ENCODE data around the gene TRIB2. TPM values are rescaled to one million over a fixed set of nuclear protein-coding genes. Genes with fewer than 3 reads are reported as not detected.
"Not testable (repeated sequence)": the region's sequence is repeated elsewhere in the genome, so short reads cannot be mapped to it uniquely, and the experiment has no call there.

Gene TRIB2
- total RNA-seq, result 73.6 and 141 TPM in 2 replicates

- peak; percentile 91 for DNase-seq
Measured at GRCh38 chr2:12716282-12717190, at the start of gene TRIB2. TSS of gene TRIB2 (plus strand) at chr2:12716936. CDS start at chr2:12718308, 1,372 bp downstream.

GRCh38 chr2:12669036-12669435 is 47.7 kb upstream of the TRIB2 start:
- no peak for DNase-seq

- no peak for DNase-seq
Measured at GRCh38 chr2:12672711-12673315, 43.9 kb upstream of the TRIB2 start.

GRCh38 chr2:12674644-12675328 is 42.0 kb upstream of the TRIB2 start:
- no peak for DNase-seq

- peak; percentile 71 for DNase-seq
Measured at GRCh38 chr2:12675352-12675795, 41.4 kb upstream of the TRIB2 start.

- DNase-seq, result peak; percentile 78
Measured at GRCh38 chr2:12675801-12676200, 40.9 kb upstream of the TRIB2 start.

- no peak for DNase-seq
Measured at GRCh38 chr2:12676771-12677170, 40.0 kb upstream of the TRIB2 start.

GRCh38 chr2:12678186-12678585 is 38.5 kb upstream of the TRIB2 start:
- DNase-seq, result no peak

GRCh38 chr2:12679550-12680072 is 37.1 kb upstream of the TRIB2 start:
- DNase-seq, result no peak

- not testable (repeated sequence) for DNase-seq
Measured at GRCh38 chr2:12680115-12680514, 36.6 kb upstream of the TRIB2 start.

- no peak for DNase-seq
Measured at GRCh38 chr2:12682017-12682416, 34.7 kb upstream of the TRIB2 start.

- DNase-seq, result no peak
Measured at GRCh38 chr2:12683457-12684100, 33.2 kb upstream of the TRIB2 start.

- no peak for DNase-seq
Measured at GRCh38 chr2:12684471-12684936, 32.2 kb upstream of the TRIB2 start.

GRCh38 chr2:12685145-12685544 is 31.6 kb upstream of the TRIB2 start:
- DNase-seq, result no peak

- no peak for DNase-seq
Measured at GRCh38 chr2:12685956-12686355, 30.8 kb upstream of the TRIB2 start.

- no peak for DNase-seq
Measured at GRCh38 chr2:12686708-12687283, 29.9 kb upstream of the TRIB2 start.

GRCh38 chr2:12688091-12688490 is 28.6 kb upstream of the TRIB2 start:
- no peak for DNase-seq

- DNase-seq, result no peak
Measured at GRCh38 chr2:12688893-12689292, 27.8 kb upstream of the TRIB2 start.

- no peak for DNase-seq
Measured at GRCh38 chr2:12693509-12693908, 23.2 kb upstream of the TRIB2 start.

GRCh38 chr2:12694990-12695774 is 21.6 kb upstream of the TRIB2 start:
- no peak for DNase-seq

- no peak for DNase-seq
Measured at GRCh38 chr2:12697617-12698016, 19.1 kb upstream of the TRIB2 start.
